ENCODE data around the gene PIGP.
"Not testable (repeated sequence)": the region's sequence is repeated elsewhere in the genome, so short reads cannot be mapped to it uniquely, and the experiment has no call there.

The PIGP gene

GRCh38 chr21:37072988-37073416 lies at the start of gene PIGP, which contains the start of gene TTC3:
PIGP (minus strand) TSS chr21:37073071; CDS start chr21:37072515, 556 bp downstream.
TTC3 (plus strand) TSS chr21:37073254; CDS start chr21:37087258, 14,004 bp downstream.
- peak; percentile 88 to 93 for DNase-seq

GRCh38 chr21:37119421-37120218 lies 46.7 kb upstream of the PIGP start:
- DNase-seq = no peak

GRCh38 chr21:37118187-37118826 lies 45.4 kb upstream of the PIGP start:
- DNase-seq = no peak

- DNase-seq = no peak
These were observed 44.3 kb upstream of the PIGP start for GRCh38 chr21:37117204-37117603.

- DNase-seq = not testable (repeated sequence)
These were observed 43.6 kb upstream of the PIGP start for GRCh38 chr21:37116459-37116858.

- DNase-seq = not testable (repeated sequence)
These were observed 41.4 kb upstream of the PIGP start for GRCh38 chr21:37114301-37114700.

GRCh38 chr21:37111029-37111428 lies 38.2 kb upstream of the PIGP start:
- DNase-seq = not testable (repeated sequence)

- DNase-seq = no peak
These were observed 34.1 kb upstream of the PIGP start for GRCh38 chr21:37106998-37107397.

GRCh38 chr21:37102746-37103145 lies 29.9 kb upstream of the PIGP start:
- DNase-seq = not testable (repeated sequence)

- no peak for DNase-seq
These were observed 28.5 kb upstream of the PIGP start for GRCh38 chr21:37101384-37101783.

- DNase-seq = peak in 1 of 2 donors; percentile 50
These were observed 27.4 kb upstream of the PIGP start for GRCh38 chr21:37100316-37100715.

GRCh38 chr21:37098751-37099150 lies 25.9 kb upstream of the PIGP start:
- no peak for DNase-seq

- no peak for DNase-seq
These were observed 22.9 kb upstream of the PIGP start for GRCh38 chr21:37095821-37096220.

GRCh38 chr21:37093977-37094376 lies 21.1 kb upstream of the PIGP start:
- DNase-seq = no peak

- DNase-seq = no peak
These were observed 15.4 kb upstream of the PIGP start for GRCh38 chr21:37088186-37088735.

- DNase-seq = peak in 1 of 2 donors; percentile 78
These were observed 14.3 kb upstream of the PIGP start for GRCh38 chr21:37087188-37087587.

GRCh38 chr21:37085726-37086125 lies 12.9 kb upstream of the PIGP start:
- no peak for DNase-seq

GRCh38 chr21:37082856-37083528 lies 10.1 kb upstream of the PIGP start:
- peak in 1 of 2 donors; percentile 7 for DNase-seq

- no peak for DNase-seq
These were observed 9.5 kb upstream of the PIGP start for GRCh38 chr21:37082375-37082774.

- peak in 1 of 2 donors; percentile 71 for DNase-seq
These were observed 6.4 kb upstream of the PIGP start for GRCh38 chr21:37079211-37079824.

GRCh38 chr21:37077403-37077802 lies 4.5 kb upstream of the PIGP start:
- no peak for DNase-seq

- DNase-seq = no peak
These were observed 3.4 kb upstream of the PIGP start for GRCh38 chr21:37076087-37076850.

All from bone marrow (tissue), 2 donors.